ENCODE measurements around the gene MT1M.

The MT1M gene

DNA sequence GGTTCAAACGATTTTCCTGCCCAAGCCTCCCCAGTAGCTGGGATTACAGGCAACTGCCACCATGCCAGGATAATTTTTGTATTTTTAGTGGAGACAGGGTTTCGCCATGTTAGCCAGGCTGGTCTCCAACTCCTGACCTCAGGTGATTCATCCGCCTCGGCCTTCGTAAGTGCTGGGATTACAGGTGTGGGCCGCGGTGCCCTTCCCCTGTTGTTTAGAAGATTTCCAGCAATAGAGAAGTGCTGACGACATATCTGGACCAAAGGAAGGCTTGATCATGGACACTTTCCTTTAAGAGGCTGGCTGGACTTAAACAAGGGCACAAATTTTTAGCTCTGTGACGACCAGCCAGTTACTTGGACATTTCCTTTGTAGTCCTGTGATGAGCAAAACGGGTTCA is 1.3 kb upstream of the MT1M start:
- Histone ChIP-seq H3K9me3 (replicated peaks in 1 of 11) (peaks cover 0 to 11% (median 6%) of the 10 kb centered on the region in 11 experiments; a peak in 11 of 22 replicates), H4K20me1 (peaks cover 0 to 56% (median 31%) of the 10 kb centered on the region in 11 experiments; a peak in 15 of 22 replicates), H3K9ac (no peak overlapping the region), H3K4me2 (no peak overlapping the region), H3K27ac (no peak overlapping the region), H3K4me1 (peaks cover 0 to 14% (median 4%) of the 10 kb centered on the region in 10 experiments; a peak in 5 of 20 replicates), H3K36me3 (no peaks in the 10 kb centered on the region), H3K27me3 (peaks cover 100% of the 10 kb centered on the region in 11 experiments), H3K4me3 (no peak overlapping the region)
- no peak; a peak in 1 of 22 replicates for TF ChIP-seq Cebpa-rat (IDR thresholded peaks at IDR 0.05)

DNA sequence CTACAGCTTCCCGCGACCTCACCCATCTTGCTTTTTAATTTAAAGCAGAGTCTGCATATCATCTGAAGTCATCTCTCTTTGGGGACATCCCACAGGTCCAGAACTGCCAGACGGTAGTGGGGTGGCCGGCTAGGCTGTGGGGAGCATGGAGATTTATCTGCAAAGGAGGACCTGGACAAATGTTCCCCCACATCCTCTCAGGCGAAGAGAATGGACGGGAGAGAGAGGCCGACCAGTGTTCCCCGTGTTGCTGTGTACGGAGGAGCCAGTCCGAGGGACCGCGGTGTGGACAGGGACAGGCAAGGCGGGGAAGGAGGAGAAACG is 665 bp upstream of the MT1M start:
- no peak overlapping the region for H3K9ac ChIP-seq
- no peak overlapping the region for H3K27ac ChIP-seq
- H3K4me1 ChIP-seq = peaks cover 0 to 14% (median 4%) of the 10 kb centered on the region in 10 experiments; a peak in 5 of 20 replicates
- H3K27me3 ChIP-seq = peaks cover 100% of the 10 kb centered on the region in 11 experiments
- peaks cover 0 to 11% (median 6%) of the 10 kb centered on the region in 11 experiments; a peak in 11 of 22 replicates for H3K9me3 ChIP-seq (replicated peaks in 1 of 11)
- no peak for TF ChIP-seq Cebpa-rat (IDR thresholded peaks at IDR 0.05)
- H3K4me2 ChIP-seq = 0 out of 22 replicates have a peak overlapping the region, but pooled peaks of 1 of the 11 experiments have one; percentile 37
- H3K36me3 ChIP-seq = no peaks in the 10 kb centered on the region
- H3K4me3 ChIP-seq = peak overlapping the region in 1 of 10 experiments; percentile 18; a peak in 1 of 20 replicates
- H4K20me1 ChIP-seq = peaks cover 0 to 62% (median 37%) of the 10 kb centered on the region in 11 experiments; a peak in 15 of 22 replicates

DNA sequence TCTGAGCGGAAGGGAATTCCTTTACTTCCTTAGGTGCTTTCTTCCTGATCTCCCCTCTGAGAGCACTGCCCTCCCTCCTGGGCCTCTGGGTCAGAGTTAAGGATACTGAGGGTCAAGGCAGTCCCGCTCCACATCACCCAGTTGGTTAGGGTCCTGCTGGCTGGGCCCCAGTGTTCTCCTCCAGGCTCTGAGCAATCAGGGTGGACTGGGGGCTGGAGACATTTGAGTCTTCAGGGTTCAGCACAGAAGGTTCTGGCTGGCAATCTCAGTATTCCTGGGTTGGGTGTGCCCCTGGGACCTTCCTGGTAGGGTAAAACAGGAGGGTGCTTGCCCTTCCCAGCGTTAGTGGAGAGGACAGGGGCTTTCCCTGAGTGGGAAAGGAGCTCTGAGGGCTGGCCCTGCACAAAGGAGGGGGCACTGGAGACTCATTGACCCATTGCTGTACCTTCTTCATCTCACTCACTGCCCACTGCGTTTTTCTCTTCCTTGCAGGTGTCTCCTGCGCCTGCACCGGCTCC is 448 bp downstream of the MT1M start:
- Histone ChIP-seq H3K27me3 (peaks cover 100% of the 10 kb centered on the region in 11 experiments), H3K4me3 (no peak overlapping the region), H3K9ac (no peak overlapping the region), H4K20me1 (peaks cover 0 to 63% (median 42%) of the 10 kb centered on the region in 11 experiments; a peak in 15 of 22 replicates), H3K27ac (no peak overlapping the region), H3K4me1 (peaks cover 0 to 14% (median 4%) of the 10 kb centered on the region in 10 experiments; a peak in 5 of 20 replicates), H3K9me3 (replicated peaks in 1 of 11) (peaks cover 0 to 16% (median 7%) of the 10 kb centered on the region in 11 experiments; a peak in 16 of 22 replicates), H3K4me2 (no peak overlapping the region; a peak in 1 of 22 replicates), H3K36me3 (no peaks in the 10 kb centered on the region)
- no peak for TF ChIP-seq Cebpa-rat (IDR thresholded peaks at IDR 0.05)

DNA sequence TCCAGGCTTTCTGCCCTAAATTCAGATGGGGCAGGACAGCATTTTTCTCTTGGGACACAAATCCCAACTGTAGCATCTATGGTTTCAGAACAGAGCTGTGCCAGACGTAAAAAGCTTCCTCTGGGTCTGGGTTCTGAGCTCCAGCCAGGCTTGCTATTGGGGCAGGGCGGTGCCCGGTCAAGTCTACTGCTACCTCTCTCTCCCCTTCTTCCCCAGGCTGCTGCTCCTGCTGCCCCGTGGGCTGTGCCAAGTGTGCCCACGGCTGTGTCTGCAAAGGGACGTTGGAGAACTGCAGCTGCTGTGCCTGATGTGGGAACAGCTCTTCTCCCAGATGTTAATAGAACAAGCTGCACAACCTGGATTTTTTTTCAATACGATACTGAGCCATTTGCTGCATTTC is 1.1 kb downstream of the MT1M start:
- Histone ChIP-seq H3K4me1 (peaks cover 0 to 14% (median 4%) of the 10 kb centered on the region in 10 experiments; a peak in 5 of 20 replicates), H3K36me3 (no peaks in the 10 kb centered on the region), H3K4me3 (no peak overlapping the region), H3K4me2 (no peak overlapping the region), H3K9ac (no peak overlapping the region), H3K27ac (no peak overlapping the region), H4K20me1 (peaks cover 0 to 69% (median 48%) of the 10 kb centered on the region in 11 experiments; a peak in 15 of 22 replicates), H3K9me3 (replicated peaks in 1 of 11) (peaks cover 4 to 23% (median 13%) of the 10 kb centered on the region in 11 experiments; a peak in 18 of 22 replicates), H3K27me3 (peaks cover 100% of the 10 kb centered on the region in 11 experiments)
- no peak for TF ChIP-seq Cebpa-rat (IDR thresholded peaks at IDR 0.05)

DNA sequence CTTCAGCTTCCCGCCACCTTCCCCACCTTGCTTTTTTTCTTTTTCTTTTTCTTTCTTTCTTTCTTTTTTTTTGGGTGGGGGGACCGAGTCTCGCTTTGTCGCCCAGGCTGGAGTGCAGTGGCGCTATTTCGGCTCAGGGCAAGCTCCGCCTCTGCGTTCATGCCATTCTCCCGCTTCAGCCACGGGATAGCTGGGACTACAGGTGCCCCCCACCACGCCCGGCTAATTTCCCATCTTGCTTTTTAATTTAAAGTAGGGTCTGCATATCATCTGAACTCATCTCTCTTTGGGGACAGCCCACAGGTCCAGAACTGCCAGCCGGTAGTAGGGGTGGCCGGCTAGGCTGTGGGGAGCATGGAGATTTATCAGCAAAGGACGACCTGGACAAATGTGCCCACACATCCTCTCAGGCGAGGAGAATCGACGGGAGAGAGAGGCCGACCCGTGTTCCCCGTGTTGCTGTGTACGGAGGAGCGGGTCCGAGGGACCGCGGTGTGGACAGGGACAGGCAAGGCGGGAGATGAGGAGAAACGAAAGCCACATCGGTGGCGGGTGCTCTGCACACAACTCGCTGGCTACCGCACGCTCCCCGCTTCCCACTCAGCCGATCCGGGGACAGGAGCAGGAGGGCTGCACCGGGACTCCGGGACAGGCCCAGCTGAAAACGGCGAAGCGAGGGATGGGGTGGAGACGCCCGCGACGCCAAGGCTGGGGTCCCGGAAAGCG is 2.4 kb downstream of the MT1M start:
- Histone ChIP-seq H3K27ac (no peak overlapping the region), H3K27me3 (peaks cover 100% of the 10 kb centered on the region in 11 experiments), H3K4me2 (peak overlapping the region in 1 of 11 experiments; percentile 9; a peak in 1 of 22 replicates), H3K9me3 (replicated peaks in 1 of 11) (peaks cover 5 to 28% (median 17%) of the 10 kb centered on the region in 11 experiments; a peak in 18 of 22 replicates), H3K9ac (no peak overlapping the region), H3K4me3 (peak overlapping the region in 1 of 10 experiments; percentile 7; a peak in 2 of 20 replicates), H3K4me1 (peaks cover 0 to 10% (median 4%) of the 10 kb centered on the region in 10 experiments; a peak in 5 of 20 replicates), H4K20me1 (peaks cover 0 to 64% (median 41%) of the 10 kb centered on the region in 11 experiments; a peak in 15 of 22 replicates), H3K36me3 (no peaks in the 10 kb centered on the region)
- TF ChIP-seq Cebpa-rat (IDR thresholded peaks at IDR 0.05) = no peak

DNA sequence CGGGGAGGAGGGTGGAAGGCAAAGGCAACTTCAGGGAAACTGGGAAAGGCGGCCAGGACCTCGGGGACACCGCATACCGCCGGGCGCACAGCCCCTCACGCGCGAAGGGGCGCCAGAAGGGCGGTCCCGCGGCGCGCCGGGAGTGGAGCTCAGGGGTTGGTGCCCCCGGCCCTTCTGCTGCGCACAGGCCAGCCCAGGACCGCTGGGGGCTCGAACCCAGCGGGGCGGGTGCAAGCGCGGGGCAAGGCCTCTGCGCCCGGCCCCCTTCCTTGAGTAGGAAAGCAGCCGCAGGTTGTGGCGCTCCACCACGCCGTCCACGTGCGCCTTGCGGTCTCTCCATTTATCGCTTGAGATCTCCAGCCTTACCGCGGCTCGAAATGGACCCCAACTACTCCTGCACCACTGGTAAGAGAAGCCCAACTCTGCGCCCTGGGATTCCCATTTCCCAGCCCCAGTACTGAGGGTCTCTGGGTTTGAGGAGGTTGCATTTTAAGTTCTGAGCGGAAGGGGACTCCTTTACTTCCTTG is 3.0 kb downstream of the MT1M start:
- Histone ChIP-seq H3K4me3 (peak overlapping the region in 1 of 10 experiments; percentile 7; a peak in 2 of 20 replicates), H3K36me3 (no peaks in the 10 kb centered on the region), H3K27me3 (peaks cover 100% of the 10 kb centered on the region in 11 experiments), H4K20me1 (peaks cover 0 to 63% (median 39%) of the 10 kb centered on the region in 11 experiments; a peak in 15 of 22 replicates), H3K4me2 (no peak overlapping the region), H3K9me3 (replicated peaks in 1 of 11) (peaks cover 5 to 28% (median 17%) of the 10 kb centered on the region in 11 experiments; a peak in 18 of 22 replicates), H3K9ac (no peak overlapping the region), H3K27ac (no peak overlapping the region), H3K4me1 (peaks cover 0 to 6% (median 4%) of the 10 kb centered on the region in 10 experiments; a peak in 5 of 20 replicates)
- TF ChIP-seq Cebpa-rat (IDR thresholded peaks at IDR 0.05) = no peak

DNA sequence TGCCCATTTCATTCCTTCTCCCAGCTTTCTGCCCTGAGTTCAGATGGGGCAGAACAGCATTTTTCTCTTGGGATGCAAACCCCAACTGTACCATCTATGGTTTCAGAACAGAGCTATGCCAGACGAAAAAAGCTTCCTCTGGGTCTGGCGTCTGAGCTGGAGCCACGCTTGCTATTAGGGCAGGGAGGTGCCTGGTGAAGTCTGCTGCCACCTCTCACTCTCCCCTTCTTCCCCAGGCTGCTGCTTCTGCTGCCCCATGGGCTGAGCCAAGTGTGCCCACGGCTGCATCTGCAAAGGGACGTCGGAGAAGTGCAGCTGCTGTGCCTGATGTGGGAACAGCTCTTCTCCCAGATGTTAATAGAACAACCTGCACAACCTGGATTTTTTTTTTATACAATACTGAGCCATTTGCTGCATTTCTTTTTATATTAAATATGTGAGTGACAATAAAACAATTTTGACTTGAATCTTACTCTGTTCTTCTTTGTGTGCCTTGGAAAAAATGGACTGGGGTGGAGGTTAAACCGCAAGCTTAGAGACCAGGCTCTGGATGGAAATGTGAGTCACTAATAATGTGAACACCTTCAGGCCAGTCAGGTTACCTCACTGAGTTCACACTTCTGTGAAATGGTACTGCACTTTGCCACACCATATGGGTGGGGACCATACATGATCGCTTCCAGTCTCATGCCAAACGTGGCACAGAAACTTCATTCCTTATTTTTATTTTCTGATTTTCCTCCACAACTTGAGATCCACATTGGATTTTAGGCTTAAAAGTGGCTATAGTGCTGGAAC is 4.4 kb downstream of the MT1M start:
- H3K9me3 ChIP-seq (replicated peaks in 1 of 11) = peaks cover 5 to 28% (median 17%) of the 10 kb centered on the region in 11 experiments; a peak in 18 of 22 replicates
- H3K4me2 ChIP-seq = no peak overlapping the region
- peaks cover 0 to 59% (median 39%) of the 10 kb centered on the region in 11 experiments; a peak in 15 of 22 replicates for H4K20me1 ChIP-seq
- H3K4me3 ChIP-seq = no peak overlapping the region
- no peak overlapping the region for H3K27ac ChIP-seq
- no peaks in the 10 kb centered on the region for H3K36me3 ChIP-seq
- peaks cover 0 to 6% (median 4%) of the 10 kb centered on the region in 10 experiments; a peak in 4 of 20 replicates for H3K4me1 ChIP-seq
- H3K9ac ChIP-seq = no peak overlapping the region
- H3K27me3 ChIP-seq = peaks cover 100% of the 10 kb centered on the region in 11 experiments
- no peak for TF ChIP-seq Cebpa-rat (IDR thresholded peaks at IDR 0.05)
